A549 (cell line): ENCODE results near the gene COG6. TPM values are rescaled to one million over a fixed set of nuclear protein-coding genes. Genes with fewer than 3 reads are reported as not detected.

Experiments
- ATAC-seq, 2 experiments: fragments of 200-7000 bp in 1 of 2; fragments of >200 bp in 1 of 2; cut with Nextera tagmentation in 1 of 2; cut with Tn5 transposase in 1 of 2; 3 replicates each; pipeline versions ENCODE4 v1.8.0 to v1.9.1; 2018 to 2020; ENCODE audit warnings: mild to moderate bottlenecking in 1 of 2, moderate library complexity in 1 of 2
- CTCF ChIA-PET: fragments of 300-600 bp; sonication (Branson Sonifier 250); formaldehyde crosslinking; extraction: SDS; loops from one replicate; lab custom pipeline; 2021; ENCODE audit warnings: antibody characterized with exemption, inconsistent platforms; lab: Yijun Ruan, JAX
- POLR2A ChIA-PET: fragments of 350-600 bp; formaldehyde crosslinking; extraction: SDS; loops from one replicate; lab custom pipeline; 2021; ENCODE audit warnings: antibody characterized with exemption, inconsistent platforms; lab: Yijun Ruan, JAX
- DNase-seq, 2 experiments: peaks; one replicate each; pipeline versions ENCODE4 v3.0.0 to v3.0.0-alpha.2; 2011 to 2016; ENCODE audit warnings: low read depth in 1 of 2, low spot score in 1 of 2
- FAIRE-seq: peaks from 2 replicates; lab custom pipeline; 2011; peaks lifted over from hg19 to GRCh38; lab: Jason Lieb, UNC
- H3K27ac ChIP-seq, 2 experiments: fragments of >200 bp; sonication (Bioruptor Twin); formaldehyde crosslinking; 3 replicates each; pipeline ENCODE4 v1.5.1; 2016 to 2017
- H3K4me1 ChIP-seq: fragments of >200 bp; sonication (Bioruptor Twin); formaldehyde crosslinking; 3 replicates; pipeline ENCODE4 v1.6.1; 2016
- H3K4me2 ChIP-seq: fragments of >200 bp; sonication (Bioruptor Twin); formaldehyde crosslinking; 3 replicates; pipeline ENCODE4 v1.6.1; 2016
- H3K4me3 ChIP-seq: fragments of >200 bp; sonication (Bioruptor Twin); formaldehyde crosslinking; 3 replicates; pipeline ENCODE4 v1.5.1; 2016
- H3K9me3 ChIP-seq: fragments of >200 bp; sonication (Bioruptor Twin); formaldehyde crosslinking; 3 replicates; pipeline ENCODE4 v1.6.1; 2016
- EHF ChIP-seq: fragments of 250-450 bp; sonication (Bioruptor Pico); IDR thresholded peaks from 2 replicates; pipeline ENCODE4 v1.5.0; 2020; ENCODE audit warnings: mild to moderate bottlenecking
- FOSL2 ChIP-seq, 2 experiments: fragments of 450-650 bp in 1 of 2; fragments of >200 bp in 1 of 2; sonication (Bioruptor Twin) in 1 of 2; formaldehyde crosslinking; IDR thresholded peaks; 2 replicates each; pipeline versions ENCODE4 v1.5.0 to v1.6.1; 2016 to 2020; ENCODE audit warnings: mild to moderate bottlenecking in 1 of 2, moderate library complexity in 1 of 2
- KDM1A ChIP-seq: fragments of 200-600 bp; sonication (generic); IDR thresholded peaks from 2 replicates; pipeline ENCODE4 v1.6.1; 2016; ENCODE audit warnings: low read depth, mild to moderate bottlenecking
- MAFK ChIP-seq: fragments of 450-650 bp; IDR thresholded peaks from 2 replicates; pipeline ENCODE4 v1.6.1; 2014; ENCODE audit not compliant: partially characterized antibody
- POLR2AphosphoS2 ChIP-seq: conservative IDR thresholded peaks from 2 replicates; pipeline ENCODE4 v1.6.1; 2012; ENCODE audit warnings: low read length, improper control_type of control experiment, inconsistent platforms
- RARB ChIP-seq: fragments of 250-450 bp; sonication (Bioruptor Pico); IDR thresholded peaks from 2 replicates; pipeline ENCODE4 v1.8.0; 2021; ENCODE audit warnings: mild to moderate bottlenecking, moderate library complexity
- REST ChIP-seq: fragments of 200-600 bp; sonication (generic); IDR thresholded peaks from 2 replicates; pipeline ENCODE4 v1.6.1; 2016; ENCODE audit warnings: antibody characterized with exemption, mild to moderate bottlenecking, moderate library complexity
- TFCP2L1 ChIP-seq: fragments of 250-450 bp; sonication (Bioruptor Pico); IDR thresholded peaks from 2 replicates; pipeline ENCODE4 v1.5.0; 2021; ENCODE audit warnings: mild to moderate bottlenecking
- TP53 ChIP-seq: fragments of 250-450 bp; sonication (Bioruptor Pico); IDR thresholded peaks from 2 replicates; pipeline ENCODE4 v1.5.0; 2021; ENCODE audit warnings: mild to moderate bottlenecking, moderate library complexity
- ZSCAN20 ChIP-seq: fragments of 250-450 bp; sonication (Bioruptor Pico); IDR thresholded peaks from 2 replicates; pipeline ENCODE4 v1.8.0; 2022; ENCODE audit warnings: mild to moderate bottlenecking, moderate library complexity
- WGBS: methylation state at CpG from one replicate; pipeline ENCODE4 v1.1.6; 2017; ENCODE audit errors: missing lambda C conversion rate; 5-methylcytosine and 5-hydroxymethylcytosine counted together
- polyA plus RNA-seq, 4 experiments: library from polyadenylated mRNA; depleted of rRNA in 3 of 4; stranded (reverse); fragments of >200 nt; fragmentation: RNase III in 1 of 4; extraction: RNeasy Plus Mini Kit Qiagen cat#74134 plus additional on column Dnase treatment in 1 of 4; gene quantifications; 2 replicates in 3 of 4; 3 replicates in 1 of 4; pipeline ENCODE4 v1.2.3, GENCODE V29; 2011 to 2017
- small RNA-seq, 6 experiments: library from RNA; depleted of rRNA; stranded (forward); fragments of <200 nt; gene quantifications; one replicate each; pipeline ENCODE3, GENCODE V24; 2012
- TF ChIP-seq, protein P1 (sequence below): fragments of 450-650 bp; IDR thresholded peaks from 2 replicates; pipeline ENCODE4 v1.6.1; 2014; ENCODE audit warnings: antibody characterized with exemption
- TF ChIP-seq, protein P2 (sequence below): fragments of 250-450 bp; sonication (Bioruptor Pico); IDR thresholded peaks from 2 replicates; pipeline ENCODE4 v1.5.0; 2020; ENCODE audit warnings: low read depth, mild to moderate bottlenecking, moderate library complexity

COG6 gene
- polyA plus RNA-seq, 2 of the 4 experiments (the other 2 are of a cell fraction) = 8.8 to 22.0 TPM

- TF ChIP-seq FOSL2 (IDR thresholded peaks at IDR 0.05) (no peak), FOSL2 (CRISPR knock-in tag; IDR thresholded peaks at IDR 0.05) (no peak)
Measured at GRCh38 chr13:39784347-39784746, 128.9 kb downstream of the COG6 start (continued).

DNA sequence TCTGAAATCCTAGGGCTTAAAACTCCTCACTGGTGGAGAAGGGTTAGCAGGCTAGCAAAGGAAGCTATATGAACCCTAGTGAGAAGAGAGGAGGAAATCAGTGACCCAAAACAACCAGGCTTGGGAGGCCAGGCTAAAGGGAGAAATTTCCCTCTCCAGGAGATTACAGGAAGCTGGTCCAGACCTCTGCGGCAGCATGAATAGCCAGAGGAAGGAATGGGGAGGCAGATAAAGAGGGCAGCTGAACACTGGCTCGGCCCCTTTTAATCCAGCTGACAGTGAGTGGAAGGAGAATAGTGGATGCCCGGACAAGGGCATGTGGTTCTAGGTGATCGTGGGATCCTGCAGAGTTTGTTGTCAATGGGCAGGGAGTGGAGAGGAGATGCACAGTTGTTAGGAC, 130.6 kb downstream of the COG6 start:
- FAIRE-seq (no peak), DNase-seq (no peak), ATAC-seq (no peak)
- ChIA-PET POLR2A (no interaction called here), CTCF (no interaction called here)
- TF ChIP-seq, protein P1, sequence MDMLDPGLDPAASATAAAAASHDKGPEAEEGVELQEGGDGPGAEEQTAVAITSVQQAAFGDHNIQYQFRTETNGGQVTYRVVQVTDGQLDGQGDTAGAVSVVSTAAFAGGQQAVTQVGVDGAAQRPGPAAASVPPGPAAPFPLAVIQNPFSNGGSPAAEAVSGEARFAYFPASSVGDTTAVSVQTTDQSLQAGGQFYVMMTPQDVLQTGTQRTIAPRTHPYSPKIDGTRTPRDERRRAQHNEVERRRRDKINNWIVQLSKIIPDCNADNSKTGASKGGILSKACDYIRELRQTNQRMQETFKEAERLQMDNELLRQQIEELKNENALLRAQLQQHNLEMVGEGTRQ = no peak
- TF ChIP-seq POLR2AphosphoS2 (no peak), RARB (no peak), TP53 (no peak)
- no peaks in the 10 kb centered on the region for H3K9me3 ChIP-seq
- H3K4me2 ChIP-seq = no peak overlapping the region
- H3K4me1 ChIP-seq = no peaks in the 10 kb centered on the region
- H3K4me3 ChIP-seq = no peak overlapping the region
- WGBS = 45% methylated on average over 4 of the region's 4 CpGs
- no peak overlapping the region for H3K27ac ChIP-seq

GRCh38 chr13:39787086-39787487, 131.6 kb downstream of the COG6 start:
- Histone ChIP-seq H3K4me3 (no peak overlapping the region), H3K4me2 (no peak overlapping the region), H3K4me1 (no peaks in the 10 kb centered on the region), H3K9me3 (no peaks in the 10 kb centered on the region), H3K27ac (no peak overlapping the region)
- WGBS = 70% methylated on average over 1 of the region's 1 CpG
- ChIA-PET CTCF (no interaction called here), POLR2A (no interaction called here)
- ATAC-seq = no peak
- DNase-seq = no peak
- FAIRE-seq = no peak
- TF ChIP-seq TFCP2L1 (no peak), REST (no peak)
- TF ChIP-seq, protein P2, sequence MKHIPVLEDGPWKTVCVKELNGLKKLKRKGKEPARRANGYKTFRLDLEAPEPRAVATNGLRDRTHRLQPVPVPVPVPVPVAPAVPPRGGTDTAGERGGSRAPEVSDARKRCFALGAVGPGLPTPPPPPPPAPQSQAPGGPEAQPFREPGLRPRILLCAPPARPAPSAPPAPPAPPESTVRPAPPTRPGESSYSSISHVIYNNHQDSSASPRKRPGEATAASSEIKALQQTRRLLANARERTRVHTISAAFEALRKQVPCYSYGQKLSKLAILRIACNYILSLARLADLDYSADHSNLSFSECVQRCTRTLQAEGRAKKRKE = no peak

GRCh38 chr13:39788102-39788501, 132.6 kb downstream of the COG6 start:
- POLR2A ChIA-PET = no interaction called here
- Histone ChIP-seq H3K9me3 (no peaks in the 10 kb centered on the region), H3K27ac (no peak overlapping the region), H3K4me1 (no peaks in the 10 kb centered on the region), H3K4me3 (no peak overlapping the region), H3K4me2 (no peak overlapping the region)
- TF ChIP-seq EHF = no peak
- TF ChIP-seq MAFK = peak; percentile 39
- TF ChIP-seq TP53 = no peak
- TF ChIP-seq KDM1A = no peak
- FAIRE-seq = no peak
- 55% methylated on average over 5 of the region's 5 CpGs for WGBS
- DNase-seq = no peak
- CTCF ChIA-PET = no interaction called here
- no peak for ATAC-seq

- Histone ChIP-seq H3K4me2 (no peak overlapping the region), H3K4me1 (no peaks in the 10 kb centered on the region), H3K9me3 (no peaks in the 10 kb centered on the region), H3K27ac (no peak overlapping the region), H3K4me3 (no peak overlapping the region)
- FAIRE-seq (no peak), DNase-seq (no peak), ATAC-seq (no peak)
- WGBS = 47% methylated on average over 5 of the region's 5 CpGs
- ChIA-PET POLR2A (no interaction called here), CTCF (interaction anchor here (1.0 kb wide), 1 partner anchor 894 kb away, joined by 3 read pairs; no protein-coding TSS in a partner anchor)
- TF ChIP-seq MAFK (no peak), ZSCAN20 (CRISPR knock-in tag) (no peak)
Measured at GRCh38 chr13:39789451-39789850, 134.0 kb downstream of the COG6 start.

Small RNA genes lying within 50 kb of the gene (small RNA-seq; reads per million reads assigned to genes)
- 0 reads per million in 6 experiments for gene MIR4305
- gene RNY4P14 = 0 reads per million in 6 experiments

Other genes with a start within 250 kb of the COG6 start
- gene LHFPL6, start 52.5 kb upstream of the COG6 start, polyA plus RNA-seq (2011; rRNA removed) = 1.6 and 1.7 TPM in 2 replicates
- 5.4 to 6.3 TPM (median 5.7 TPM) in 3 replicates for gene LHFPL6, start 52.5 kb upstream of the COG6 start, polyA plus RNA-seq (2017; fragmentation: RNase III; extraction: RNeasy Plus Mini Kit Qiagen cat#74134 plus additional on column Dnase treatment)